GM18867 (cell line): Measurements from ENCODE around the gene MTHFD2L.
"Not testable (repeated sequence)": the region's sequence is repeated elsewhere in the genome, so short reads cannot be mapped to it uniquely, and the experiment has no call there.

Source experiments
- ATAC-seq: cut with Tn5 transposase; IDR thresholded peaks from one replicate; pipeline ENCODE4 v1.9.1; 2021; ENCODE audit warnings: mild to moderate bottlenecking, moderate library complexity; ENCODE audit not compliant: unreplicated experiment

The MTHFD2L gene

GRCh38 chr4:74329307-74329706 is 171.4 kb downstream of the MTHFD2L start:
- ATAC-seq: no peak

GRCh38 chr4:74330295-74330750 is 172.4 kb downstream of the MTHFD2L start:
- ATAC-seq: no peak

DNA sequence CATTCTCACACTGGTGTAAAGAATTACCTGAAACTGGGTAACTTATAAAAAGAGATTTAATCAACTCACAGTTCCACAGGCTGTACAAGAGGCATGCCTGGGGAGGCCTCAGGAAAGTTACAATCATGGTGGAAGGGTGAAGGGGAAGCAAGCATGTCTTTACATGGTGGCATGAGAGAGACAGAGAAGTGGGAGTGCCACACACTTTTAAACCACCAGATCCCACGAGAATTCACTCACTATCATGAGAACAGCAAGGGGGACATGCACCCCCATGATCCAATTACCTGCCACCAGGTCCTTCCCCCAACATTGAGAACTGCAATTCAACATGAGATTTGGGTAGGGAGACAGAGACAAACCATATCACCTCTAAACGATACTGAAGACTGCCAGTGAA is 173.3 kb downstream of the MTHFD2L start:
- no peak for ATAC-seq

GRCh38 chr4:74331944-74332343 is 174.0 kb downstream of the MTHFD2L start:
- ATAC-seq: no peak

- no peak for ATAC-seq
Measured at GRCh38 chr4:74334636-74335035, 176.7 kb downstream of the MTHFD2L start.

DNA sequence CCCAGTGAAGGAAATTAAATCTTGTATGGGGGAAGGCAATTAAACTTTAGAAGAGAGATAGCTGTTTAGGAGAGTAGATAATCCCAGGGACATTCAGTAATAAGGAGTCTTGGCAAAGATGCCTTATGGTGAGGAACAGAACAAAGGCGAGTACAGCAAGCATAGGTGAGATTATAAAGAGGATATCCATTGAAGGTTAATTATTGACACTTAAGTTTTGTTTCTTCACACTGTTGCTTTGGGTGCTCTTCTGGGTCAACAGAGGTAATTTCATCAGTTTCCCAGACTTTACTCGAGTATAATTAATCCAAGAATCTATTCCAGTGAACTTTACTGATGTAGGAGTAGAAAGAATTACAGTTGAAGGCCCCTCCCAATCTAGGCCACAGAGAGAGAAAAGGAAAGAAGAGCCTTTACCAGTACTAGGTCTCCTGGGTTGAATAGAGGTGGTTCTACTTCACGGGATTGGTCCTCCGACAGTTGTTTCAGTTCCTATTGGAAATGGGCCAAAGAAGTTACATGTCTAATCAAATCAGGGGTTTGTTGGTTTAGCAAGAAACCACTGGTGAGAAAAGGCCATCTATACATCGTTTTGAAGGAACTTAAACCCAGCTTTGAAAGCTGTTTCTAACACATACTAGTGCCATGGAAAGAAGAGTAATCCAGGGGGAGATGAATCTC is 177.6 kb downstream of the MTHFD2L start:
- ATAC-seq: peak; percentile 95

DNA sequence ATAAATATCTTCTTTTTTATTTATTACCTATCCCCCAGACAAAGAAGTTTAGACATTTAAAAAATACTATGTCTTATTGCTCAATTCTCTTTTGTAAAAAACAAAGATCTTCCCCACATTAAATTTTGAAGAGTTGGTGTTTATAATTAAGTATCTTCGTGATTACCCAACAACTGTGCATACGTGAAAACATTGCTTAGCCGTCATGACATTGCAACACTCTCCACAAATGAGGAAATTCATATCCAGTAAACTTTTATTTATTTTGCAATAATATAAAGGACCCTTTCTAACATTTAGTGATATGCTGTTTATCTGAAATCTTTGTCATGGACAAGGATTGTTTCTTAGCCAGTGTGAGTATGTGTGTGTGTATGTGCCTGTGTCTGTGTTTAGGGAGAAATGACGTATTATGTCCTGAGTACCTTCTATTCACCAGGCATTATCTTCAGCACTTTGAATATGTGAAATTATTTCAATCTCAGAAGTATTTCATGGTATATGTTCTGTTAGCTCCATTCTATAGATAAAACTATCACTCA is 180.9 kb downstream of the MTHFD2L start:
- no peak for ATAC-seq

DNA sequence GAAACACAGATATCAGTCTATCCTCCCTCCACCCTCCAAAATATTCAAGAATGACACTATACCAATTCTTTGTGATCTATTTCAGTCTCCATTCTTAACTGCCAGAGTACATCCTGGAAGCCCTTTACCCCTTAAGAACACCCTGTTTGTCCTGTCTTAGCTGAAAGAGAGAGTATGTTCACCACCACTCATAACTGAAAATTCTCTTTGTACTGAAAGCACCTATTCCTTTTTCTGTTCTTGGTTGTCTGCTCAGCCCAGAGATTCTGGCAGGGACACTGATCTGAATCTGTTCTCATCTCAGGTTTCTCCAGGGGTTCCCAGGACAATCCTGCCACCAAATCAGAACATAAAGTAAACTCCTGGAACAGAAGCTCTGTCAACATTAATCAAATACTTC is 181.6 kb downstream of the MTHFD2L start:
- no peak for ATAC-seq

GRCh38 chr4:74340421-74340820 is 182.5 kb downstream of the MTHFD2L start:
- not testable (repeated sequence) for ATAC-seq

- no peak for ATAC-seq
Measured at GRCh38 chr4:74344031-74344430, 186.1 kb downstream of the MTHFD2L start.
